GM23338 (cell line): ENCODE results near the gene DIP2C. TPM values are rescaled to one million over a fixed set of nuclear protein-coding genes. Genes with fewer than 3 reads are reported as not detected.

Experiments used
- ATAC-seq: fragments of 200-7000 bp; cut with Tn5 transposase; 3 replicates; pipeline ENCODE4 v1.9.1; 2020
- DNase-seq: peaks from one replicate; pipeline ENCODE4 v3.0.0-alpha.2; 2015; ENCODE audit warnings: low spot score
- H2AFZ ChIP-seq: fragments of 200-600 bp; sonication (generic); 2 replicates; pipeline ENCODE4 v1.8.0; 2016; ENCODE audit warnings: antibody characterized with exemption, mild to moderate bottlenecking, moderate library complexity
- H3F3A ChIP-seq: fragments of 200-600 bp; sonication (generic); replicated peaks from 2 replicates; pipeline ENCODE4 v1.8.0; 2017; ENCODE audit warnings: antibody characterized with exemption, mixed run types, low read depth
- H3K27ac ChIP-seq: fragments of 200-600 bp; sonication (generic); 2 replicates; pipeline ENCODE4 v1.6.1; 2016; ENCODE audit warnings: low read depth
- H3K27me3 ChIP-seq: fragments of 200-600 bp; sonication (generic); 2 replicates; pipeline ENCODE4 v1.8.0; 2016; ENCODE audit warnings: mild to moderate bottlenecking, mixed run types, moderate library complexity; ENCODE audit not compliant: insufficient read depth
- H3K36me3 ChIP-seq: fragments of 200-600 bp; sonication (generic); 2 replicates; pipeline ENCODE4 v1.8.0; 2016; ENCODE audit warnings: mild to moderate bottlenecking; ENCODE audit not compliant: insufficient read depth
- H3K4me1 ChIP-seq: fragments of 200-600 bp; sonication (generic); 2 replicates; pipeline ENCODE4 v1.8.0; 2016; ENCODE audit warnings: mild to moderate bottlenecking, moderate library complexity; ENCODE audit not compliant: insufficient read depth
- H3K4me2 ChIP-seq: fragments of 200-600 bp; sonication (generic); 2 replicates; pipeline ENCODE4 v1.7.1; 2017; ENCODE audit warnings: mixed run types
- H3K4me3 ChIP-seq: fragments of 200-600 bp; sonication (generic); 2 replicates; pipeline ENCODE4 v1.6.1; 2016; ENCODE audit warnings: mixed run types
- H3K79me2 ChIP-seq: fragments of 200-600 bp; sonication (generic); replicated peaks from 2 replicates; pipeline ENCODE4 v1.8.0; 2017; ENCODE audit warnings: mild to moderate bottlenecking; ENCODE audit not compliant: insufficient read depth
- H3K9me2 ChIP-seq: fragments of 200-600 bp; sonication (generic); 2 replicates; pipeline ENCODE4 v1.8.0; 2017; ENCODE audit not compliant: insufficient read depth
- H4K20me1 ChIP-seq: fragments of 200-600 bp; sonication (generic); replicated peaks from 2 replicates; pipeline ENCODE4 v1.8.0; 2017; ENCODE audit warnings: mild to moderate bottlenecking; ENCODE audit not compliant: insufficient read depth
- H3K27ac Mint-ChIP-seq: 2 replicates; pipeline ENCODE4 v1.8.0; 2020; ENCODE audit warnings: inconsistent platforms, mild to moderate bottlenecking, moderate library complexity, mixed read lengths
- H3K27me3 Mint-ChIP-seq: 3 replicates; pipeline ENCODE4 v1.8.0; 2022; ENCODE audit warnings: low read depth, mild to moderate bottlenecking, moderate library complexity, mixed read lengths, inconsistent platforms; ENCODE audit not compliant: insufficient read depth, poor library complexity
- H3K36me3 Mint-ChIP-seq: 3 replicates; pipeline ENCODE4 v1.8.0; 2021; ENCODE audit warnings: low read depth, mild to moderate bottlenecking, inconsistent platforms, moderate library complexity, mixed read lengths
- H3K4me1 Mint-ChIP-seq: 3 replicates; pipeline ENCODE4 v1.8.0; 2020; ENCODE audit warnings: mild to moderate bottlenecking, inconsistent platforms, mixed read lengths
- H3K4me3 Mint-ChIP-seq: 3 replicates; pipeline ENCODE4 v1.8.0; 2021; ENCODE audit warnings: moderate library complexity, mild to moderate bottlenecking, inconsistent platforms, mixed read lengths
- H3K9me3 Mint-ChIP-seq: 3 replicates; pipeline ENCODE4 v1.8.0; 2020; ENCODE audit warnings: moderate library complexity, mild to moderate bottlenecking, inconsistent platforms, mixed read lengths
- CREB1 ChIP-seq: fragments of 250-450 bp; sonication (Bioruptor Pico); IDR thresholded peaks from 2 replicates; pipeline ENCODE4 v1.5.0; 2020; ENCODE audit warnings: low read depth, mild to moderate bottlenecking, moderate library complexity
- CTCF ChIP-seq, 2 experiments: fragments of 200-600 bp in 1 of 2; sonication (generic) in 1 of 2; conservative IDR thresholded peaks; 2 replicates each; pipeline versions ENCODE4 v1.5.1 to v1.6.1; 2016 to 2017; ENCODE audit warnings: antibody characterized with exemption in 2 of 2, low read depth in 2 of 2, mild to moderate bottlenecking in 2 of 2, moderate library complexity in 1 of 2
- ETS1 ChIP-seq: IDR thresholded peaks from 2 replicates; pipeline ENCODE4 v1.6.1; 2016; ENCODE audit warnings: antibody characterized with exemption
- EZH2 ChIP-seq: fragments of 200-600 bp; sonication (generic); IDR thresholded peaks from one replicate; pipeline ENCODE4 v1.8.0; 2017; ENCODE audit warnings: antibody characterized with exemption, mild to moderate bottlenecking, low read depth; ENCODE audit not compliant: unreplicated experiment
- EZH2phosphoT487 ChIP-seq: fragments of 200-600 bp; sonication (generic); IDR thresholded peaks from one replicate; pipeline ENCODE4 v1.8.1; 2018; ENCODE audit warnings: antibody characterized with exemption; ENCODE audit not compliant: unreplicated experiment
- JUNB ChIP-seq: IDR thresholded peaks from one replicate; pipeline ENCODE4 v1.6.1; 2016; ENCODE audit warnings: antibody characterized with exemption; ENCODE audit not compliant: unreplicated experiment
- NANOG ChIP-seq: IDR thresholded peaks from 2 replicates; pipeline ENCODE4 v1.6.1; 2016; ENCODE audit warnings: antibody characterized with exemption, borderline replicate concordance
- POLR2AphosphoS5 ChIP-seq: IDR thresholded peaks from 2 replicates; pipeline ENCODE4 v1.6.1; 2016; ENCODE audit warnings: antibody characterized with exemption, low read depth
- REST ChIP-seq: IDR thresholded peaks from one replicate; pipeline ENCODE4 v1.6.1; 2018; ENCODE audit warnings: antibody characterized with exemption; ENCODE audit not compliant: unreplicated experiment
- STAT1 ChIP-seq: IDR thresholded peaks from one replicate; pipeline ENCODE4 v1.6.1; 2016; ENCODE audit warnings: antibody characterized with exemption; ENCODE audit not compliant: unreplicated experiment
- ZNF114 ChIP-seq: fragments of 250-450 bp; sonication (Bioruptor Pico); IDR thresholded peaks from 2 replicates; pipeline ENCODE4 v1.5.0; 2020; ENCODE audit warnings: mild to moderate bottlenecking, moderate library complexity
- ZNF331 ChIP-seq: fragments of 250-450 bp; sonication (Bioruptor Pico); IDR thresholded peaks from 2 replicates; pipeline ENCODE4 v1.5.0; 2020; ENCODE audit warnings: low read depth, mild to moderate bottlenecking, moderate library complexity
- ZNF462 ChIP-seq: fragments of 250-450 bp; sonication (Bioruptor Pico); IDR thresholded peaks from 2 replicates; pipeline ENCODE4 v1.5.0; 2020; ENCODE audit warnings: mild to moderate bottlenecking, moderate library complexity
- polyA plus RNA-seq: library from polyadenylated mRNA; unstranded; fragments of >200 nt; fragmentation: Nextera tagmentation; extraction: Ambion mirVana; gene quantifications from 2 replicates; pipeline ENCODE4 v1.2.1, GENCODE V29; 2016
- total RNA-seq: library from RNA; depleted of rRNA; stranded (reverse); fragments of >200 nt; shearing (Covaris generic); gene quantifications from 2 replicates; pipeline ENCODE4 v1.2.3, GENCODE V29; 2014

DIP2C gene
- total and polyA plus RNA-seq, 2 experiments from 2014 or later: 5.1 to 7.7 TPM

- Mint-ChIP-seq H3K27me3 (peaks cover 2% of the 10 kb centered on the region), H3K27ac (no peak overlapping the region), H3K4me1 (peaks cover 13% of the 10 kb centered on the region), H3K4me3 (no peak overlapping the region), H3K36me3 (no peaks in the 10 kb centered on the region), H3K9me3 (no peaks in the 10 kb centered on the region)
- peaks cover 31% of the 10 kb centered on the region for H3K79me2 ChIP-seq
- H3K27ac ChIP-seq: no peak overlapping the region
- peaks cover 28% of the 10 kb centered on the region for H4K20me1 ChIP-seq
- H3K36me3 ChIP-seq: no peaks in the 10 kb centered on the region
- DNase-seq (no peak), ATAC-seq (no peak)
- TF ChIP-seq NANOG (no peak), CTCF (conservative IDR thresholded peaks at IDR 0.05; ENCODE audit: low read depth in 2 of 2) (no peak), ZNF331 (no peak), POLR2AphosphoS5 (no peak), STAT1 (no peak), REST (no peak), JUNB (no peak), ETS1 (no peak), ZNF462 (CRISPR knock-in tag) (no peak), CREB1 (CRISPR knock-in tag) (no peak), EZH2phosphoT487 (no peak), EZH2 (no peak), ZNF114 (CRISPR knock-in tag) (no peak)
- H3F3A ChIP-seq: no peaks in the 10 kb centered on the region
- H3K4me2 ChIP-seq: no peak overlapping the region
- H3K27me3 ChIP-seq: no peaks in the 10 kb centered on the region
- H3K4me1 ChIP-seq: no peaks in the 10 kb centered on the region
- no peaks in the 10 kb centered on the region for H3K9me2 ChIP-seq
- no peak overlapping the region for H2AFZ ChIP-seq
- H3K4me3 ChIP-seq: no peak overlapping the region
Observed at GRCh38 chr10:655184-655583, 34.3 kb downstream of the DIP2C start.
